Measurements from ENCODE around the gene DUSP8.
"Not testable (repeated sequence)": the region's sequence is repeated elsewhere in the genome, so short reads cannot be mapped to it uniquely, and the experiment has no call there.

The DUSP8 gene

DNA sequence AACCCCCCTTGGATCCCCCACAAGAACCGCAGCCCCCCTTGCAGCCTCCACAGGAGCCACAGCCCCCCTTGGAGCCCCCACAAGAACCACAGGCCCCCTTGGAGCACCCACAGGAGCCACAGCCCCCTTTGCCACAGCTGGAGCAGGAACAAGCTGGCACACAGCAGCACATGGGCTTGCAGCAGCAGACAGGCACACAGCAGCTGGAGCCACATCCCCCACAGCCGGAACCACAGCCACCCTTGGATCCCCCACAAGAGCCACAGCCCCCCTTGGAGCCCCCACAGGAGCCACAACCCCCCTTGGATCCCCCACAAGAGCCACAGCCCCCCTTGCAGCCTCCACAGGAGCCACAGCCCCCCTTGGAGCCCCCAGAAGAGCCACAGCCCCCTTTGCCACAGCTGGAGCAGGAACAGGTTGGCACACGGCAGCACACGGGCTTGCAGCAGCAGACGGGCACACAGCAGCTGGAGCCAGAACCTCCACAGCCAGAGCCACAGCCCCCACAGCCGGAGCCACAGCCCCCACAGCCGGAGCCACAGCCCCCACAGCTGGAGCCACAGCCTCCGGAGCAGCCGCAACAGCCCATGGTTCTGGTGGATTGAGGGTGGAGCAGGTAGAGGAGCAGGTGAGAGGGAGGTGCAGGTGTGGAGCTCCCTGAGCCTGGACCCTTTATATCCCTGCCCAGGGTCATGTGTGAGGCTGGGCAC is 12.7 kb upstream of the DUSP8 start, which contains the start of gene KRTAP5-1:
Gene KRTAP5-1 (minus strand): TSS at position 623 of the 710 bp plus-strand sequence. CDS start 34 bp downstream, at position 589.
- not testable (repeated sequence) for DNase-seq

DNA sequence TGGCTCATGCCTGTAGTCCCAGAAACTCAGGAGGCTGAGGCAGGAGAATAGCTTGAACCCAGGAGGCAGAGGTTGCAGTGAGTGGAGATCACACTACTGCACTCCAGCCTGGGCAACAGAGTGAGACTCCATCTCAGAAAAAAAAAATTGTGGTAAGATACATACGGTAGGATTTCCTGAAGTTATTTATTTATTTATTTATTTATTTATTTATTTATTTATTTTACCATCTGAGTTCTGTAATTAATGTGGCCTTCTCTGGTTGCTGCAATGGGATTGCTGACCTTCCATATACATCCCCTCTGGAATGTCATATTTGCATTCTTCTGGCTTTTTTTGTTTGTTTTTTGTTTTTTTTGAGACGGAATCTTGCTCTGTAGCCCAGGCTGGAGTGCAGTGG is 10.8 kb upstream of the DUSP8 start:
- not testable (repeated sequence) for DNase-seq

DNA sequence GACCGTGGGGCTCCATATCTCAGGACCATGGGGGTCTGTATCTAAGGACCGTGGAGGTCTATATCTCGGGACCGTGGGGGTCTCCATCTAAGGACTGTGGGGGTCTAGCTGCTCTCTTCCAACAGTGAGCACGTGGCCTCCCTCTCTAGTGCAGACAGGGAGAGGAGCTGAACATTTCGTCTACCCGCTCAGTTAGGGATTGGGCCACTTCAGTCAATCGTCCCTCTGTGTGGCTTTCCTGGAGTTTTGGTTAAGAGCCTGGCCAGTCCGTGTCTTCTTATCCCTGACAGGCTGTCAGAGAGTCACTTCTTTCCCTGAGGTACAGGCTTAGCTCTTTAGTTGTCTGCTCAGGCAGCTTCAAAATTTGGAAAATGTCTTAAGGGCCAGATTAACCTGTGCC is 9.9 kb upstream of the DUSP8 start:
- no peak for DNase-seq

DNA sequence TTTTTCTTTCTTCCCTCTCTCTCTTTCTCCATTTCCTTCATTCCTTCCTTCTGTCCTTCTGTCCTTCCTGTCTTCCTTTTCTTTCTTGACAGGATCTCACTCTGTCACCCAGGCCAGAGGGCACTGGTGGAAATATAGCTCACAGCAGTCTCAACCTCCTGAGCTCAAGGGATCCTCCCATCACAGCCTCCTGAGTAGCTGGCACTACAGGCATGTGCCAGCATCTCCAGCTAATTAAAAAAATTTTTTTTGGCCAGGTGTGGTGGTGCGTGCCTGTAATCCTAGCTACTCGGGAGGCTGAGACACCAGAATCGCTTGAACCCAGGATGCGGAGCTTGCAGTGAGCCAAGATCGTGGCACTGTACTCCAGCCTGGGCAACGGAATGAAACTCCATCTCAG is 4.8 kb upstream of the DUSP8 start:
- no peak for DNase-seq

DNA sequence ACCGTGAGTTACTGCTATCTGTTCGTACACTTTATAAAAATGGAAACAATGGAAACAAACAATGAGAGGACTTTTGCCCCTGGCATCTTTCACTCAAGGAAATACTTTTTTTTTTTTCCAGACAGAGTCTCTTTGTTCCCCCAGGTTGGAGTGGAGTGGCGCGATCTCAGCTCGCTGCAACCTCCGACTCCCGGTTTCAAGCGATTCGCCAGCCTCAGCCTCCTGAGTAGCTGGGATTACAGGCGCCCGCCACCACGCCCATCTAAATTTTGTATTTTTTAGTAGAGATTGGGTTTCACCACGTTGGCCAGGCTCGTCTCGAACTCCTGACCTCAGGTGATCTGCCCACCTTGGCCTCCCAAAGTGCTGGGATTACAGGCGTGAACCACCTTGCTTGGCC is 3.7 kb upstream of the DUSP8 start:
- DNase-seq = not testable (repeated sequence)

- no peak for DNase-seq
Measured at GRCh38 chr11:1574933-1575242, 2.8 kb upstream of the DUSP8 start.

DNA sequence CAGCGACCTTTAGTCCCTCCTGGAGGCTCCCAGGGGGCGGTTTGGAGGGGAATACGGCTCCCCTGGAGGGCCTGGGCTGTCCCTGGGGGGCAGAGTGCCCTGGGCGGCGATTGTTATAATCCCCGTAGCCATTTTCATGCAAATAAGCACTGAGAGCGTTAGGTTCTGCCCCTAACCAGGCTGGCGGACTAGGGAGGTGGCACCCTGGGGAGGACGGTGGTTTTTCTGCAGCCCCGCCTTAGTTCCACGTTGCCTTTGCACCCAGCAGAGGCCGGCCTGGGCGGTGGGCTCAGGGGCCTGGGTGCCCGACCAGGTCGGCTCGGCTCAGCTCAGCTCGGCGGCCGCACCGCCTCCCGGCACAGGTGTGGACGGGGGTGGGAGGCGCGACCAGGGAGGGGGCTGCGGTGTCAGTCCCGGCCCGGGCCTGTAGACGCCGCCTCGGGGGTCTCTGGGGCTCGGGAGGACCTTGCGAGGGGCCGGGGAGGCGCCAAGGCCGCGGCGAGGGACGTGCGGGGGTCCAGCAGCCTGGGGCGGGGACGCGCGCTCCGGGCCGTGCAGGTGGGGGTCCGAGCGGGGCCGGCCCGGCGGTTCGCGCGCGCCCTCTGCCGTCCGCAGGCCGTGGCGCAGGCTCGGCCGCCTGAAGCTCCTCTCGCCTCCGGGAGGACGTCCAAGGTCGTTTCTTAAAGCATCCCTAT is 2.3 kb upstream of the DUSP8 start:
- DNase-seq = peak; percentile 45 to 63

DNA sequence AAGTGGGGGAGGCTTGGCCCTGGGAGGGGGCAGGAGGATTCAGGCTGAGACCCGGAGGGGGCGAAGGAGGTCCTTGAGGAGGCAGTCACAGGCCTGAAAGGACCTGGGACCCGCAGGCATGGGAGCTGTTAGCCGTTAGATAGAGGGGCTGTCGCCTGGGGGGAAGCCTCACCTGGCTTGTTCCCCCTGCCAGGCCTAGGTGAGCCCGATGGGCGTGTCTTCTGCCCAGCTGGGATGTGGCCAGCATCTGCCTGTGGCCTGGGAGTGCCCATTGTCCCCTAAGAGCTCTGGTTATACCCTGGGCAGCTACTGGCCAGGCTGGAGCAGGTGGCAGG is 1.8 kb upstream of the DUSP8 start:
- DNase-seq = no peak

- DNase-seq = no peak
Measured at GRCh38 chr11:1573077-1573902, 1.2 kb upstream of the DUSP8 start.

DNA sequence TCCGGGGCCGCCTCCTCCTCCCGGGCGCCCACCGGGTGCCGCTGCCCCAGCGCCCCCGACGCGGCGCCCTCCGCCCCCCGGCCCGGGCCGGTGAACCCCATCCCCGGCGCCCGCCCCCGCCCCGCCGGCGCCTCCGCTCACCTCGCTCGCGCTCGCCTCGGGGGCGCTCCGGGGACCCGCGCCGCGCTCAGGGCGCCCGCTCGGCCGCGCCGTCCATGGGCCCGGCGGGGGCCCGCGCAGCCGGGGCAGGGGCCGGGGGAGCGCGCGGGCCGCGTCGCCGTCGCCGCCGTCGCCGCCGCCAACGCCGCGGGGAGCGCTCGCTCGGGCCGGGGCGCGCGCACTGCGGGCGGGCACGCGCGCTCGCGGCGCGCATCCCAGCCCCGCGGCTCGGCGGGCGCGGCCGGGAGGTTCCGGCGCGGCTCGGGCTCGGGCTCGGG is 293 bp downstream of the DUSP8 start:
- DNase-seq = no peak

- no peak for DNase-seq
Measured at GRCh38 chr11:1570896-1571759, 943 bp downstream of the DUSP8 start.

DNA sequence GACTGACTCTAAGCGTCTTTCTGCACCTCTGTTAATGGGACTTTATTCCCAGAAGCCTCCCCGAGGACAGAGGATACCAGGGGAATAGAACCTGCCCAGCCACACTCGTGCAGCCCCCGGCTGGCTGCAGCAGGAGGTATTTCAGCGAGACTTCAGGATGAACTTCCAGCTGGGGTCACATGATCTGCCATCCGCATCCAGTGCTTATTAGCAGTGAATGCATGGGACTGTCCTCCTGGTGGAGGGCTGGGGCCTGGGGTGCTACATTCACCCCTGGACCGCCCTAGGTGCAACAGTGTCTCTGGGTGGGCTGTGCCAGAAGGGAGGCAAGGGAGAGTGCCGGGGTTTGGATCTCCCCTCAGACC is 1.6 kb downstream of the DUSP8 start:
- no peak for DNase-seq

DNA sequence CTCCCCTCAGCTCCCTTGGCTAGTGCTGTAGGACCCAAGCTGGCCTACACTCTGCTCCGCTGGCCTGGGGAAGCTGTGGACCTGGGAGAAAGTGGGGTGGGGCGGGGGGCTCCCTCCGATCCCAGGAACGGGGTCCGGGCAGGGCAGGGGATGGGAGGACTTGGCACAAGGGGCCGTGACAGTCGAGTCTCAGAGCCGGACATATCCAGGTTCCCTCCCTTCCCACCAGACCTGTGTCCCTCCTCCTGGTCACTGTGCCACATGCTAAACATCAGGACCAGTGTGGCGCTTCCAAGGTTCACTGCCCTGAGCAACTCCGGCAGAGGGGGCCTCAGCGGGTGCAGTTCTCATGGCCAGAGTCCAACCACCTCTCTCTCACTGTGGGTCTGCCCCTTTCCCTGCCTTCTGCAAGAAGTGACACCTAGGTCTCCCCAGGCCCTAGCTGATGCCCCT is 2.0 kb downstream of the DUSP8 start:
- no peak for DNase-seq

DNA sequence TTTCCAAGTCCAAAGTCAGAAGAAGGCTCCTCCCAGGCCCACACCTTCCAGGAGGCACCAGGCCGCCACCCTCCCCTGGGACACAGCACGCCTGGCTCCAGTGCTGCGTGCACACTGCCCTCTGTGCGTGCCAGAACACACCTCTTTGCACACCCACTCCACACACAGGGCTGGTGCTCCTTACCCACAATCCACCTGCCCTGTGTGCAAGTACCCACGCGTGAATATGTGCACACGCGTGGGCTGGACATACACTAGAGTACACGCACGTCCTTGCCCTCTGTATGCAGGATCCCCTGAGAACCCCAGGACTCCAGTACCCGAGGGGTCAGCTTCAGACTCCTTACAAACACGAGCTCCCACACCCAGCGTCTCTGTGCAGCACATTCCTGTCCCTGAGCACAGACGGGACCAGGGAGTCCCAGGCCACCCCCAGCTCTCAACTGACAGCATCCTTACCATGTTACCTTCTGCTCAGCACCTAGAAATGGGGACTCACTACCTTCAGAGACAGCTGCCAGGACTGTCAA is 2.8 kb downstream of the DUSP8 start:
- DNase-seq = no peak

GRCh38 chr11:1568441-1568911 is 3.6 kb downstream of the DUSP8 start:
- DNase-seq = no peak

DNA sequence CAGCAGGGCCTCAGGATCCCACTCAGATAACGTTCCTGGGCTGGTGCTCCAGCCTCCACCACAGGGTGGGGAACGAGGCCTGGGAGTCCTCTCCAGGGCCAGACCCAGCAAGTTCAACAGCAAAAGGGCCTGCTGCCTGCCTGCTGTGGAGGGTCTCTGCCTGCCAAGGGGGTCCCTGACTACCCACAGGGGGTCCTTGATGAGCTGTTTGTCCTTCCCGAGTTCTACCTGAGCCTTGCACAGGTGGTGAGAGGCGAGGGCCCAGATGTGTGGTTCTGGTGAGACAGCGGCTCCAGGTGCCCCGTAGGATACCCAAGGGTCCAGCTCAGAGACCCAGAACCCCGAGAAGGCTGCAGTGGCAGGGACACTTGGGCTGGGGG is 4.4 kb downstream of the DUSP8 start:
- DNase-seq = no peak

DNA sequence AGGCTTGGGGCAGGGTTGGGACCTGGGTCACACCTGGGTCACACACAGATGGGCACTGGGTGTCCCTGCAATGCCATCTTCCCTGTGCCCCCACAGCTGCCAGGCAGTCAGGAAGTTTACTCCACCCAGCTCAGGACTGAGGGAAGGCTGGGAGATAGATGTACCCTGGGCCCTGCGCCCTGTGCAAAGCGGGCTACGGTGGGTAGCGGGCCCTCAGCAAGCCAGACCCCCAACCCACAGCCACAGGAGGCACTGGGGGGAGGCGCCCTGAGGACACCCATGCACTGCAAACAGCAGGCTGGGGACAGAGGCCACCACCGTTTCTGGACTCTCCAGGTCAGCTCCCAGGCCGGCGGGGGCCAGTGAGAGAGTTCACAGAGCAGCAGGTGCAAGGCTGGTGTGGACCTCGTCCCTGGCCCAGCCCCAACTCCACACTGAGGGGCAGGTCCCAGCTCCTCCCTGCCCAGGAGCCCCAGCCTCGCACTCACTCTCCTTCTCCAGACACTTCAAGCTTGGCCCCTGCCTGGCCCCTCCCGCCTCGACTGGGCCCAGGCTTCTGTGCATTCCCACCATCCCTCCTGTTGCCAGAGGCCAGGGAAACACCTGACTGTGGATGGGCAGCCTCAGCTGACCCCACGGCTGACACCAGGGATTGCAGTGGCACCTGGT is 4.9 kb downstream of the DUSP8 start:
- no peak for DNase-seq

DNA sequence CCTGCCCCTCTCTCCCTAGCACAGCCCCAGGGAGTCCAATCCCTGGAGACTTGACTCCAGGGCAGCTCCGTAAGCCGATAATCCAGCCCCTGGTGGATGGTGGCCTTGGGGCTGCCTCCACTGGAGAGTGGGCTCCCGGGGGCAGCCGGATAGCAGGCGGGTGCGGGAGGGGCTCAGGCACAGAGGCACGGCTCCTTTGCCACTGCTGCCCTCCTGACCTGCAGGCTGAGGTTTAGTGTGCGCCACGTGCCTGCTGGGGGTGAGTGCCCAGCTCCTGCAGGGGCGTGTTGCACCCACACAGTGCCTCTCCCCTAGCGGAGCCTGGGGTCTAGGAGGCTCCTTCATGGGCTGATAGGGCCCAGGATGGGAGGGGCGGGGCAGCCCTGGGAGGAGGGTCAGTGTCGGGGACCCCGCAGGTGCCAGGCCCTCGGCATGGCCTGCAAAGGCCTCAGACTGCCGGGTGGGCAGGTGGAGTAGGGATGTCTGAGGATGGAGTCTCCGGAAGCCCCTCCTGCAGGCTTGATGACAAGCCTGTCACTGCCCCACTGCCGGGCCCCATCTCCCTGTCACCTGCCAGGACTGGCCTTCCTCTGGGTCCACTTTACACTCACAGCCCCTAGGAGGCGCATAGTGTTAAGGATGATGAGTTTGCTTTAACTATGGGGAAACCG is 5.6 kb downstream of the DUSP8 start:
- no peak for DNase-seq

- DNase-seq = no peak
Measured at GRCh38 chr11:1565904-1566247, 6.2 kb downstream of the DUSP8 start.

GRCh38 chr11:1565173-1565903 is 6.7 kb downstream of the DUSP8 start:
- no peak for DNase-seq
